Ovary (tissue), 3 donors: ENCODE measurements around the gene RAP1A.

Source experiments
- EP300 ChIP-seq: sonication (generic); formaldehyde crosslinking; IDR thresholded peaks from one replicate; pipeline ENCODE4 v1.6.1; 2017; ENCODE audit warnings: antibody characterized with exemption
- POLR2A ChIP-seq: fragments of 450-650 bp; IDR thresholded peaks from one replicate; pipeline ENCODE4 v1.6.1; 2017; ENCODE audit warnings: antibody characterized with exemption, mild to moderate bottlenecking, moderate library complexity
- TF ChIP-seq, protein P1 (sequence below), 3 donors: fragments of 450-650 bp in 2 of 3; fragments of 200-600 bp in 1 of 3; IDR thresholded peaks; one replicate each; pipeline versions ENCODE4 v1.5.1 to v1.8.0; 2016 to 2022; ENCODE audit warnings: antibody characterized with exemption in 3 of 3, mild to moderate bottlenecking in 1 of 3
- donor health status: DM: no; HTN: no; CAD: no.

DNA sequence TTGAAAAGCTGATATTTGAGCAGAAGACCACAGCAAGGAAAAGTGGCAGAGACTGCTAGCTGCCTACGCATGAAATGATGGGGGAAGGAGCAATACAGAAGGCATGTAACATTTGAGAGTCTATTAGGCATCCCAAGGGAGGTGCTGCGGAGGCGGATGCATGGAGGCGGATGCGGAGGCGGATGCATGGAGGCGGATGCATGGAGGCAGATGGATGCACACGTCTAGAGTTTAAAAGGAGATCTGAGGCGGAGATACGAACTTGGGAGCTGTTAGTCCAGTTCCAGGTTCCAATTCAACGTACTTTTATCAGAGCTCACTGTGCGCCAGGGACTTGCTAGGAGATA lies 135.4 kb downstream of the RAP1A start:
- TF ChIP-seq, protein P1, sequence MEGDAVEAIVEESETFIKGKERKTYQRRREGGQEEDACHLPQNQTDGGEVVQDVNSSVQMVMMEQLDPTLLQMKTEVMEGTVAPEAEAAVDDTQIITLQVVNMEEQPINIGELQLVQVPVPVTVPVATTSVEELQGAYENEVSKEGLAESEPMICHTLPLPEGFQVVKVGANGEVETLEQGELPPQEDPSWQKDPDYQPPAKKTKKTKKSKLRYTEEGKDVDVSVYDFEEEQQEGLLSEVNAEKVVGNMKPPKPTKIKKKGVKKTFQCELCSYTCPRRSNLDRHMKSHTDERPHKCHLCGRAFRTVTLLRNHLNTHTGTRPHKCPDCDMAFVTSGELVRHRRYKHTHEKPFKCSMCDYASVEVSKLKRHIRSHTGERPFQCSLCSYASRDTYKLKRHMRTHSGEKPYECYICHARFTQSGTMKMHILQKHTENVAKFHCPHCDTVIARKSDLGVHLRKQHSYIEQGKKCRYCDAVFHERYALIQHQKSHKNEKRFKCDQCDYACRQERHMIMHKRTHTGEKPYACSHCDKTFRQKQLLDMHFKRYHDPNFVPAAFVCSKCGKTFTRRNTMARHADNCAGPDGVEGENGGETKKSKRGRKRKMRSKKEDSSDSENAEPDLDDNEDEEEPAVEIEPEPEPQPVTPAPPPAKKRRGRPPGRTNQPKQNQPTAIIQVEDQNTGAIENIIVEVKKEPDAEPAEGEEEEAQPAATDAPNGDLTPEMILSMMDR (IDR thresholded peaks at IDR 0.05) = no peak
- TF ChIP-seq POLR2A = no peak
- TF ChIP-seq EP300 = no peak
